ENCODE data around the gene GABPB1.

The GABPB1 gene

GRCh38 chr15:50344006-50344464 lies 11.0 kb downstream of the GABPB1 start:
- no peak for DNase-seq (ENCODE audit: low spot score)

DNA sequence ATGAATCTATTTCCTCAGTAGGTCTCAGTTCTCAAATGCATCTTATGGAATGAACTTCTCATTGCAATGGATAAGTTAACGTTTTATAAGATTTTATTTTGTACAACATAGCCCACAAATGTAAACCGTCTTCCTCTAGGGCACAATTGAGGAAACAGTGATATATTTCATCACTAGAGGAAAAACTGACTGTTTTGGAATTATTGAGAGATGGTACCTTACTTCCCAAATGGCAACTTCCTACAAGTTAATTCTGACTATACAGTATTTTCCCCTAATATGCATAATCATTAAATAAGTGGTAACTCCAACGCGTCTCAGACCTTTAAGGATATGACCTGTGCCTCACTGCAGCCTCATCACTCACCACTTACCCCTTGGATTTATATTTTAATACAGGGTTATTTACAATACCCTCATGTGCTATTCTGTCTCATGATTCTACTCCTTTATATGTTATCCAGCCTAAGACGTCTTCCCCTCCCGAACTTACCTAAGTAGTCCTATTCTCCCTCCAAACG lies 13.3 kb downstream of the GABPB1 start:
- DNase-seq (ENCODE audit: low spot score) = no peak

DNA sequence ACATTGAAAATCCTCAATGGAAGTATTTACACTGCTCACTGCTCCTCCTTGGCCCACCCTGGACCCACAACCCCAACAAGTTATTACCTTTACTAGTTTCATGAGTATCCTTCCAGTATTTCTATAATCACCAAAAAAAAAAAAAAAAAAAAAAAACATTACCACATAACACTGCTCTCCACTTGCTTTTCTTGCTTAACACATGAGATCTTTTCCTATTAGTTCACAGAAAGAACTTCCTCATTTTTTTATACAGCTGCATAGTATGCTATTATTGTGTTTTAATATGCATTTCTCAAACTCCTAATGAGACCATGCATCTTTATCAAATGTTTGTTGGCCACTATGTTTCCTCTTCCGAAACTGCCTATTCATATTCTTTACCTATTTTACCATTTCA lies 14.6 kb downstream of the GABPB1 start:
- no peak for DNase-seq (ENCODE audit: low spot score)

DNA sequence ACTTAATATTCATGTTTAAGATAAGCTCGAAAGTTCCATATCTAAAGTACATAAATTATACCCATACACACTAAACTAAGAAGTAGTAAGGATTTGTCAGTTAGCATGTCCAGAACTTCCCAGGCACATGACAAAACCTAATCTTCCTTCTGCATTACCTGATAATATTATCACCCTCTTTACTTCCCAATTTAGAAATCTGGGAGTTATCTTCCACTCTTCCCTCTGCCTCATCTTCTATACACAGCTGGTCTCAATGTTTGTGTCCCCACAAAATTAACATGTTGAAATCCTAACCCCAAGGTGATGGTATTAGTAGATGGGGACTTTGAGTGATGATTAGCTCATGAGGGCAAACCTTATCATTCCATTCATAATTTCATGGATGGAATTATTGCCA lies 15.3 kb downstream of the GABPB1 start:
- no peak for DNase-seq (ENCODE audit: low spot score)

GRCh38 chr15:50335251-50335650 lies 19.7 kb downstream of the GABPB1 start:
- no peak for DNase-seq (ENCODE audit: low spot score)

DNA sequence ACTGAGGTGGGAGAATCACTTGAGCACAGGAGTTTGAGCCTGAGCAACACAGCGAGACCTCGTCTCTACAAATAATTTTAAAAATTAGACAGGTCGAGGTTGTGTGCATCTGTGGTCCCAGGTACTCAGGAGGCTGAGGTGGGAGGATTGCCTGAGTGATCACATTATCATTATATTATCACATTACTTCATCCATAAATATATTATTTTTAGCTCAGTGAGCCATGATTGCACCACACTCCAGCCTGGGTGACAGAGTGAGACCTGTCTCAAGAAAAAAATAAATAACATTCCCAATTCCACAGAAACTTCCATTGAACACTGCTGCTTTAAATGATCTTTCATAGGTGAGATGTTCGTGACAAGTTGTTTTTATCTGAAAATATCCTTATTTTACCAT lies 21.8 kb downstream of the GABPB1 start:
- DNase-seq (ENCODE audit: low spot score) = no peak

DNA sequence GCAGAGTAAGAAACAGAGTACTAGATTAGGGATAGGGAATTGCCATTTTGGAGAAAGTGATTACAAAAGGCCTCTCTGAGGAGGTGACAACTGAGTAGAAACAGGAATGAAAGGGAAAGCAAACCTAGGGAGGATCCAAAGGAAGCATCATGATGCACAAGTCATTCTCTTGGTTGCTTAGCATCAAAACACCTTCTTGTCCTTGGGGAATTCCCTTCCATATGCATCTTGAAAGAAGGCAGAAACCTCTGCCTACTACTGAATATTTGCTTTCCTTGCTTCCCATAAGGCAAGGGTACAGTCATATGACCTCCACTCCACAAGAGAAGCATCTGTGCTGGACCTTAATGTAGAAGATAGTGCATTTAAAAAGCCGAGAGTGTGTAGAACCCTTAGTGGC lies 24.1 kb downstream of the GABPB1 start:
- DNase-seq (ENCODE audit: low spot score) = no peak

- DNase-seq (ENCODE audit: low spot score) = no peak
These were observed 26.9 kb downstream of the GABPB1 start for GRCh38 chr15:50328116-50328515.

GRCh38 chr15:50321680-50322210 lies 33.3 kb downstream of the GABPB1 start:
- DNase-seq (ENCODE audit: low spot score) = no peak

DNA sequence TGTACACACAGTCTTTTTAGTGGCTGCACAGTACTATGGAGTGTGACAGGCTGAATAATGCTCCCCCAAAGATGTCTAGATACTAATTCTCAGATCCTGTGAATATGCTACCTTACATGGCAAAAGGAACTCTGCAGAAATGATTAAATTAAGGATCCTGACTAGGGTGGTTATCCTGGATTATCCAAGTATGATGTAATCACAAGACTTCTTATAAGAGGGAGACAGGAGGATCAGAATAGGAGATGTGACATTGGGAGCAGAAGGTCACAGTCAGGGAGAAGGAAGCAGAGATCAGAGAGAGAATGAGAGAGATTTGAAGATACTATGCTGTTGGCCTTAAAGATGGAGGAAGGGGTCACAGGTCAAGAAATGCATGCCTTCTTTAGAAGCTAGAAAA lies 34.5 kb downstream of the GABPB1 start:
- DNase-seq (ENCODE audit: low spot score) = no peak

DNA sequence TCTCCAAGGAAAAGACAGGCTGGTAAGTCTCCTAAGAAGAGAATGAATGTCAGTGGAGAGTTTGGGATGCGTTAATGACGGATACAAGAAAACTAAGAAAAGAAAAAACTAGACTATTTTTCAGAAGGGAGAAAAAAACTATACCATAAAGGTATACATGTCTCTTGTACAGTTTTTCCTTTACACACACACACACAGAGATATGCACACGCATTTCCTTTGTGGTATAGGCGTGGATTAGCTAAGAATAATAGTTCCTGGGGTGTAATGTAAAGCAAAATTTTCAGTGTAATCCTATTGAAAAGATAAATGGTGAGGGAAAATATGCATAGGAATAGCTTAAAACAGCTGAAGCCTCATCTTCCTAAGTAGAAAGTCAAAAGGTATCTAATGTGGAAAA lies 36.3 kb downstream of the GABPB1 start:
- DNase-seq (ENCODE audit: low spot score) = no peak

DNA sequence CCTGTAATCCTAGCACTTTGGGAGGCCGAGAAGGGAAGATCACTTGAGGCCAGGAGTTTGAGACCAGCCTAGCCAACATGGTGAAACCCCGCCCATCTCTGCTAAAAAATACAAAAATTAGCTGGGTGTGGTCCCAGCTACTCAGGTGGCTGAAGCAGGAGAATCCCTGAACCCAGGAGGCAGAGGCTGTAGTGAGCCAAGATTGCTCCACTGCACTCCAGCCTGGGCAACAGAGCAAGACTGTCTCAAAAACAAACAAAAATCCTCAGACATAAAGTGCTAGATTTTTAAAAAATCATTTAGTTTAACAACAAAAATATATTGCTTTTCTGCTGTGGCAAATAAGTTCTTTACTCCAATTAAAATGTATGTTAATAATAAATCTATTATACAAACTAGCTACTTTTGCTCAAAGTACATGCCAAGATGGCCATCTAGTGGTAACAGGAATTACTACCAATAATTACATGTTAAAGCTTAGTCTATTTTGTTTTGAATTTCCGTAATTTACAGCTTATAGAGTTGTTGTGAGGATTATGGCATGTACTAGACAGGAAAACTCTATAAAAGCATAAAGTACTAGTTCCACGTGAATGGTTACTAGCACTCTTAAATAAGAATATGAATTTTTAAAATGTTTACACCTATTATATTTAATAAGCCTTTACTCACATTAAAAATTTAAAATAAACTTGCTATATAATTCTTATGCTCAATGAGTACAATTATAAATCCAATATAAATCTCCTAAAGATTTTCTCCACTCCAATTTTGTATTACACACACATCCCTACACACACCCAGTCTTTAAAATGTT lies 39.0 kb downstream of the GABPB1 start:
- DNase-seq (ENCODE audit: low spot score) = peak; percentile 30

- no peak for DNase-seq (ENCODE audit: low spot score)
These were observed 42.4 kb downstream of the GABPB1 start for GRCh38 chr15:50312636-50313035.

DNA sequence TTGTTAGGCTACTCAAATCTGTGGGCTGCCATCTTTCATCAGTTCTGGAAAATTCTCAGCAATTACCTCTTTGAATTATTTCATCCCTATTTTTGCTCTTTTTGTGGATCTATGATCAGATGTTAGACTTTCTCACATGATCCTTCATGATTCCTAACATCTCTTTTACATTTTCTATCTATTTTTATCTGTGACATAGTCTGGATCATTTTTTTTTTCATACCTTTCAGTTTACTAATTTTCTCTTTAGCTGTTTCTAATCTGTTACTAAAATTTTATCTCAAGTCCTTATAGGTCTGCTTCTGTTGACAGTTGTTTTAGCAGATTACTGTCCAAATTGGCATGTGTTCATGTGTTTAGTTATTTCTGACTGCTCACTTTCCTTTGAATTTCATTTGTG lies 47.2 kb downstream of the GABPB1 start:
- DNase-seq (ENCODE audit: low spot score) = no peak

- no peak for DNase-seq (ENCODE audit: low spot score)
These were observed 50.2 kb downstream of the GABPB1 start for GRCh38 chr15:50304836-50305235.

DNA sequence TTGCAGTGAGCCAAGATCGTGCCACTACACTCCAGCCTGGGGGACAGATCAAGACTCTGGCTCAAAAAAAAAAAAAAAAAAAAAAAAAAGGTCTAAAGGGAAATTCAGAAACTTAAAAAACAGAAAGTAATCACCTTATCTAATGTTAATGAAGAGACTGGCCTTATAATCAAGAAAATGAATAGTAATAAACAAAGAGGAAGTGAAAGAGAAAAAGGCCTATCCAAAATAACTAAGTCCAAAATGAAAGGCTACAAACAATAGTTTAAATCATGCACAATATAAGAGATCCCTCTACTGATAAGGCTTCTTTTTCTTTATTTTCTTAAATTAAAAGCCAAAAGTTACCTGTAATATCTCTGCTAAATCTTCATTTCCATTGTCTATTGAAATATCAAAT lies 52.4 kb downstream of the GABPB1 start:
- peak; percentile 10 for DNase-seq (ENCODE audit: low spot score)

DNA sequence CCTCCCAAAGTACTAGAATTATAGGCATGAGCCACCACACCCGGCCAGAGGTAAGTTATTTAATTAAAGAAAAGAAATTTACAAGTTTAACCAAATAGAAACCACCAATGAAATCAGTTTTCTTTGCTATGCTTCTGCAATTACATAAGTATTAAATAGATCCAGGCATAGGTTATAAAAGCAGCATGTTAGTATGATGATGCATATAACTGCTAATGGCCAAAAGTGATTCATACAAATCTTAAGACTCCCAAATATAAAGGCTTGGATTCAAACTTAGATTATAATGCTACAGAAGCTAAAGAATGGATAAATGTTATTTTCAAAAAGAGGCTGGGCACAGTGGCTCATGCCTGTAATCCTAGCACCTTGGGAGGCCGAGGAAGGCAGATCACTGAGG lies 56.7 kb downstream of the GABPB1 start:
- no peak for DNase-seq (ENCODE audit: low spot score)

- no peak for DNase-seq (ENCODE audit: low spot score)
These were observed 59.0 kb downstream of the GABPB1 start for GRCh38 chr15:50295966-50296365.

DNA sequence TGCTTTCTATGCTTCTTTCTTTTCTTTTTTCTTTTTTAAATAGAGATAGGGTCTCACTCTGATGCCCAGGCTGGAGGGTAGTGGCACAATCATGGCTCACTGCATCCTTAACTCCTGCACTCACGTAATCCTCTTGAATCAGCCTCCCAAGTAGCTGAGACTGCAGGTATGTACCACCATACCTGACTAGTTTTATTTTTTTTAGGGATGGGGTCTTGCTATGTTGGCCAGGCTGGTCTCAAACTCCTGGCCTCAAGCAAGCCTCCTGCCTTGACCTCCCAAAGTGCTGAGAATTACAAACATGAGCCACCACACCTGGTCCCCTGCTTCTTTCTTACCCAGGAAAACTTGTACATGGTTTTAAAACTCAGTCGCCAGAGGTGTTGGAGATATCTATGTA lies 65.2 kb downstream of the GABPB1 start:
- no peak for DNase-seq (ENCODE audit: low spot score)

- no peak for DNase-seq (ENCODE audit: low spot score)
These were observed 67.5 kb downstream of the GABPB1 start for GRCh38 chr15:50287324-50288116.

DNA sequence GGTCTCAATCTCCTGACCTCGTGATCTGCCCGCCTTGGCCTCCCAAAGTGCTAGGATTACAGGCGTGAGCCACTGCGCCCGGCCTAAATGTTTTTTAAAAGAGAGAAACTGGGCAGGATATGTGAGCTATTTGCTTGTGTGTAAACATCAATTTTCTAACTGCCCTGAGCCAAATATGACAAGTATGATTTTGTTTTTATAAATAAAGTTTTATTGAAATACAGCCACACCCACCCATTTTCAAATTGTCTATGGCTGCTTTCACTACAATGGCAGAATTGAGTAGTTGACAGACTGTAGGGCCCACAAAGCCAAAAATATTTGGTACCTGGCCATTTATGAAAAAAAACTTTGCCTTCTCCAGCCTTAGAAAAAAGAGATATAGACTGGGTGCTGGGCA lies 73.6 kb downstream of the GABPB1 start:
- no peak for DNase-seq (ENCODE audit: low spot score)

DNA sequence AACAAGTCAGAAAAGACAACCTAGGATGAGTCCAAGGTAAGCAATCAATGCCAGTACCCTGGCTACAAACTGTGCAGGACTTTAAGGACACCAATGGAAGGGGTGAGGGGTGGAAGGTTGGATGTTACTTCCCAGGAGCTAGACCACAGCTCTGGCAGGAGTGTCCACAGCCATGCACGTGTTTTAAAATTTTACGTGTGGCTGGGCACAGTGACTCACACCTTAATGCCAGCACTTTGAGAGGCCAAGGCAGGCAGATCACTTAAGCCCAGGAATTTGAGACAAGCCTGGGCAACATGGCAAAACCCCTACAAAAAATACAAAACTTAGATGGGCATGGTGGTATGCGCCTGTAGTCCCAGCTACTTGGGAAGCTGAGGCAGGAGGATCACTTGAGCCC lies 74.7 kb downstream of the GABPB1 start:
- DNase-seq (ENCODE audit: low spot score) = no peak

DNA sequence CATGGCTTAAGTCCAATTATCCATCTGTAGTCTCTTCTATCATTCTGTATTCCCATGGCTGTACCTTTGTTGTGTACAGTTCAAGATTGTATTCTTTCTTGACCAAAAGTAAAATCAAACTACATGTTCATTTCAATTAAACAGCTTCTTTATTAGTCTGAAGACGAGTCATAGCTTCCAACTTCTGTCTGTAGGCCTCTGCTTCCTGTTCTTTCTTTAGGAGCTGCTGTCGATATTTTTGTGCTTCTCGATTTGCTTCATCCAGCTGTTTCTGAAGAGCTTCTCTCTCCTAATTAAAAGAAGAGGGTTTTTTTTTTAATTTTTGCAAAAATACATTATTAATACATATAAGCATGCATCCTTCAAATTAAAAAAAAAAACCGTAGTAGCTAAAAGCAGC lies 76.5 kb downstream of the GABPB1 start:
- no peak for DNase-seq (ENCODE audit: low spot score)

Data from germinal center (tissue), 1 donor.